IMR-90 (cell line): ENCODE data around the gene TTC23. TPM values are rescaled to one million over a fixed set of nuclear protein-coding genes. Genes with fewer than 3 reads are reported as not detected.

Source experiments
- ATAC-seq: fragments of 200-7000 bp; cut with Tn5 transposase; 2 replicates; pipeline ENCODE4 v1.9.1; 2020; ENCODE audit warnings: low read depth, mild to moderate bottlenecking, moderate library complexity
- BruUV-seq: library from RNA; stranded (reverse); fragments of 400-500 nt; replicated peaks from 2 replicates; lab custom pipeline; 2021; lab: Mats Ljungman, UMichigan
- CTCF ChIA-PET: fragments of 300-600 bp; formaldehyde crosslinking; extraction: SDS; loops from one replicate; lab custom pipeline; 2021; ENCODE audit warnings: antibody characterized with exemption; lab: Yijun Ruan, JAX
- POLR2A ChIA-PET: fragments of 300-600 bp; sonication (Branson Sonifier 250); formaldehyde crosslinking; loops from one replicate; lab custom pipeline; 2022; ENCODE audit warnings: antibody characterized with exemption; ENCODE audit not compliant: unreplicated experiment; lab: Charles Lee
- DNase-seq: peaks from one replicate; pipeline ENCODE4 v3.0.0; 2013
- H2AFZ ChIP-seq: replicated peaks from 2 replicates; pipeline ENCODE3; 2013; ENCODE audit warnings: low read length, mild to moderate bottlenecking; ENCODE audit not compliant: poor library complexity
- H2AK5ac ChIP-seq: 2 replicates; pipeline ENCODE4 v1.6.1; 2013; ENCODE audit warnings: low read depth, low read length, inconsistent platforms
- H2AK9ac ChIP-seq: replicated peaks from 2 replicates; pipeline ENCODE3; 2013; ENCODE audit warnings: mild to moderate bottlenecking, low read depth, low read length, moderate library complexity; ENCODE audit not compliant: poor library complexity
- H2BK120ac ChIP-seq: 2 replicates; pipeline ENCODE4 v1.6.1; 2013; ENCODE audit warnings: low read depth, low read length, inconsistent platforms
- H2BK15ac ChIP-seq: 3 replicates; pipeline ENCODE4 v1.6.1; 2013; ENCODE audit warnings: low read depth, low read length, inconsistent platforms
- H2BK20ac ChIP-seq: 2 replicates; pipeline ENCODE4 v1.6.1; 2013; ENCODE audit warnings: low read depth, mild to moderate bottlenecking, inconsistent platforms, low read length, moderate library complexity
- H2BK5ac ChIP-seq: 2 replicates; pipeline ENCODE4 v1.6.1; 2013; ENCODE audit warnings: mild to moderate bottlenecking, low read depth, low read length, inconsistent platforms; ENCODE audit not compliant: poor library complexity, severe bottlenecking
- H3K14ac ChIP-seq: replicated peaks from 2 replicates; pipeline ENCODE4 v1.6.1; 2013; ENCODE audit warnings: low read depth, low read length, inconsistent platforms
- H3K18ac ChIP-seq: 2 replicates; pipeline ENCODE4 v1.6.1; 2013; ENCODE audit warnings: low read depth, low read length, control low read depth
- H3K23ac ChIP-seq: 2 replicates; pipeline ENCODE4 v1.6.1; 2013; ENCODE audit warnings: low read depth, low read length, inconsistent platforms
- H3K27ac ChIP-seq: 2 replicates; pipeline ENCODE4 v1.5.1; 2013; ENCODE audit warnings: mild to moderate bottlenecking, control low read depth, low read length; ENCODE audit not compliant: insufficient read depth
- H3K27me3 ChIP-seq: 2 replicates; pipeline ENCODE4 v1.6.1; 2013; ENCODE audit warnings: low read length; ENCODE audit not compliant: control insufficient read depth, insufficient read depth
- H3K36me3 ChIP-seq: 2 replicates; pipeline ENCODE4 v1.6.1; 2013; ENCODE audit warnings: low read length, mixed read lengths; ENCODE audit not compliant: control insufficient read depth, insufficient read depth
- H3K4ac ChIP-seq: 2 replicates; pipeline ENCODE4 v1.6.1; 2013; ENCODE audit warnings: low read depth, low read length, inconsistent platforms
- H3K4me1 ChIP-seq: 2 replicates; pipeline ENCODE4 v1.6.1; 2013; ENCODE audit warnings: low read length, mixed read lengths; ENCODE audit not compliant: control insufficient read depth, insufficient read depth
- H3K4me2 ChIP-seq: 2 replicates; pipeline ENCODE4 v1.6.1; 2013; ENCODE audit warnings: low read depth, mild to moderate bottlenecking, control low read depth, low read length, moderate library complexity
- H3K4me3 ChIP-seq: 2 replicates; pipeline ENCODE4 v1.5.1; 2013; ENCODE audit warnings: low read depth, mild to moderate bottlenecking, control low read depth, low read length, moderate library complexity; ENCODE audit not compliant: insufficient read depth
- H3K56ac ChIP-seq: 2 replicates; pipeline ENCODE4 v1.6.1; 2013; ENCODE audit warnings: low read length, inconsistent platforms; ENCODE audit not compliant: insufficient read depth; ENCODE audit errors: extremely low read depth
- H3K79me1 ChIP-seq, 2 experiments: 2 replicates each; pipeline ENCODE4 v1.6.1; 2013; ENCODE audit warnings: low read length in 2 of 2, inconsistent platforms in 1 of 2, low read depth in 1 of 2
- H3K9ac ChIP-seq: 2 replicates; pipeline ENCODE4 v1.6.1; 2013; ENCODE audit warnings: low read depth, low read length, control low read depth
- H3K9me1 ChIP-seq: 2 replicates; pipeline ENCODE4 v1.6.1; 2013; ENCODE audit warnings: low read length, inconsistent platforms; ENCODE audit not compliant: insufficient read depth
- H3K9me3 ChIP-seq: 2 replicates; pipeline ENCODE4 v1.6.1; 2013; ENCODE audit warnings: low read length; ENCODE audit not compliant: control insufficient read depth, insufficient read depth
- H4K20me1 ChIP-seq: 2 replicates; pipeline ENCODE4 v1.6.1; 2013; ENCODE audit warnings: low read length, inconsistent platforms; ENCODE audit not compliant: insufficient read depth
- H4K5ac ChIP-seq: 2 replicates; pipeline ENCODE4 v1.6.1; 2013; ENCODE audit warnings: mild to moderate bottlenecking, low read depth, low read length, control low read depth
- H4K8ac ChIP-seq, 2 experiments: 2 replicates each; pipeline ENCODE4 v1.6.1; 2013; ENCODE audit warnings: low read depth in 2 of 2, low read length in 2 of 2, control low read depth in 1 of 2, inconsistent platforms in 1 of 2
- H4K91ac ChIP-seq: 2 replicates; pipeline ENCODE4 v1.6.1; 2013; ENCODE audit warnings: low read depth, low read length, inconsistent platforms; ENCODE audit not compliant: insufficient read depth
- BHLHE40 ChIP-seq: fragments of 150-350 bp; IDR thresholded peaks from 2 replicates; pipeline ENCODE4 v1.6.1; 2016; ENCODE audit warnings: mild to moderate bottlenecking, low read depth, low read length
- CEBPB ChIP-seq: IDR thresholded peaks from 2 replicates; pipeline ENCODE4 v1.6.1; 2012; ENCODE audit warnings: low read depth, low read length, improper control_type of control experiment
- CHD1 ChIP-seq: IDR thresholded peaks from 2 replicates; pipeline ENCODE4 v1.6.1; 2012; ENCODE audit warnings: low read depth, low read length, improper control_type of control experiment
- ELK1 ChIP-seq: fragments of 150-350 bp; IDR thresholded peaks from 2 replicates; pipeline ENCODE4 v1.6.1; 2016; ENCODE audit warnings: low read depth, mild to moderate bottlenecking, low read length, moderate library complexity, borderline replicate concordance
- FOS ChIP-seq: fragments of 150-350 bp; IDR thresholded peaks from 2 replicates; pipeline ENCODE4 v1.6.1; 2016; ENCODE audit warnings: low read depth, low read length
- MAFK ChIP-seq: IDR thresholded peaks from 2 replicates; pipeline ENCODE4 v1.6.1; 2012; ENCODE audit warnings: low read depth, low read length, improper control_type of control experiment
- MAZ ChIP-seq: IDR thresholded peaks from 2 replicates; pipeline ENCODE4 v1.6.1; 2012; ENCODE audit warnings: low read depth, mild to moderate bottlenecking, low read length, improper control_type of control experiment, moderate library complexity, borderline replicate concordance
- MXI1 ChIP-seq: IDR thresholded peaks from 2 replicates; pipeline ENCODE4 v1.6.1; 2012; ENCODE audit warnings: low read depth, mild to moderate bottlenecking, low read length, moderate library complexity, borderline replicate concordance
- NFE2L2 ChIP-seq: fragments of 150-350 bp; IDR thresholded peaks from 2 replicates; pipeline ENCODE4 v1.6.1; 2016; ENCODE audit warnings: low read depth, mild to moderate bottlenecking, low read length
- POLR2A ChIP-seq: IDR thresholded peaks from 2 replicates; pipeline ENCODE4 v1.6.1; 2012; ENCODE audit warnings: mild to moderate bottlenecking, low read depth, low read length
- RAD21 ChIP-seq: IDR thresholded peaks from 2 replicates; pipeline ENCODE4 v1.6.1; 2012; ENCODE audit warnings: low read length, improper control_type of control experiment
- RCOR1 ChIP-seq: IDR thresholded peaks from 2 replicates; pipeline ENCODE4 v1.6.1; 2012; ENCODE audit warnings: mild to moderate bottlenecking, low read length, improper control_type of control experiment; ENCODE audit not compliant: insufficient replicate concordance
- RFX5 ChIP-seq: IDR thresholded peaks from 2 replicates; pipeline ENCODE4 v1.8.0; 2012; ENCODE audit warnings: low read depth, mild to moderate bottlenecking, low read length, moderate library complexity
- WGBS, 2 experiments: methylation state at CpG; one replicate each; pipeline versions ENCODE4 v1.1.5 to v1.1.7; 2013; ENCODE audit warnings: missing lambda C conversion rate in 2 of 2; ENCODE audit not compliant: insufficient read length in 1 of 2; ENCODE audit errors: extremely low coverage in 2 of 2; 5-methylcytosine and 5-hydroxymethylcytosine counted together
- dilution Hi-C: fragments of 300-500 bp; cut with HindIII; formaldehyde crosslinking; loops from one replicate; pipeline ENCODE4 v1.14.3; 2018; ENCODE audit warnings: low sequenced_read_pairs; ENCODE audit not compliant: unreplicated experiment
- in situ Hi-C: fragments of 300-500 bp; cut with MboI; formaldehyde crosslinking; loops from 3 replicates; pipeline ENCODE4 v1.14.3; 2019; ENCODE audit warnings: low sequenced_read_pairs, inconsistent platforms, mixed read lengths
- intact Hi-C: fragments of 100-400 bp; cut with micrococcal nuclease; formaldehyde crosslinking; loops from 2 replicates; pipeline ENCODE4 v1.10.0; 2022
- polyA plus RNA-seq, 3 experiments: library from polyadenylated mRNA; depleted of rRNA; stranded (reverse); fragments of >200 nt; gene quantifications; 2 replicates each; pipeline ENCODE4 v1.2.3, GENCODE V29; 2012; ENCODE audit warnings: low replicate concordance in 1 of 3
- total RNA-seq: library from RNA; depleted of rRNA; stranded (reverse); fragments of >200 nt; gene quantifications from 2 replicates; pipeline ENCODE4 v1.2.3, GENCODE V29; 2012
- TF ChIP-seq, protein P1 (sequence below): fragments of 150-350 bp; IDR thresholded peaks from 2 replicates; pipeline ENCODE4 v1.6.1; 2017; ENCODE audit warnings: mild to moderate bottlenecking, antibody characterized with exemption, low read length, low read depth
- TF ChIP-seq, protein P2 (sequence below): conservative IDR thresholded peaks from 2 replicates; pipeline ENCODE4 v1.5.1; 2012; ENCODE audit warnings: mild to moderate bottlenecking, low read depth, low read length, improper control_type of control experiment

The TTC23 gene
- total and polyA plus RNA-seq, 2 of the 4 experiments (the other 2 are of a cell fraction) = 7.8 to 29.8 TPM

- no peak for TF ChIP-seq MXI1
- no peak for TF ChIP-seq POLR2A
- TF ChIP-seq MAFK = no peak
- TF ChIP-seq, protein P1, sequence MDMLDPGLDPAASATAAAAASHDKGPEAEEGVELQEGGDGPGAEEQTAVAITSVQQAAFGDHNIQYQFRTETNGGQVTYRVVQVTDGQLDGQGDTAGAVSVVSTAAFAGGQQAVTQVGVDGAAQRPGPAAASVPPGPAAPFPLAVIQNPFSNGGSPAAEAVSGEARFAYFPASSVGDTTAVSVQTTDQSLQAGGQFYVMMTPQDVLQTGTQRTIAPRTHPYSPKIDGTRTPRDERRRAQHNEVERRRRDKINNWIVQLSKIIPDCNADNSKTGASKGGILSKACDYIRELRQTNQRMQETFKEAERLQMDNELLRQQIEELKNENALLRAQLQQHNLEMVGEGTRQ = no peak
- no peak for TF ChIP-seq RAD21
- TF ChIP-seq, protein P2, sequence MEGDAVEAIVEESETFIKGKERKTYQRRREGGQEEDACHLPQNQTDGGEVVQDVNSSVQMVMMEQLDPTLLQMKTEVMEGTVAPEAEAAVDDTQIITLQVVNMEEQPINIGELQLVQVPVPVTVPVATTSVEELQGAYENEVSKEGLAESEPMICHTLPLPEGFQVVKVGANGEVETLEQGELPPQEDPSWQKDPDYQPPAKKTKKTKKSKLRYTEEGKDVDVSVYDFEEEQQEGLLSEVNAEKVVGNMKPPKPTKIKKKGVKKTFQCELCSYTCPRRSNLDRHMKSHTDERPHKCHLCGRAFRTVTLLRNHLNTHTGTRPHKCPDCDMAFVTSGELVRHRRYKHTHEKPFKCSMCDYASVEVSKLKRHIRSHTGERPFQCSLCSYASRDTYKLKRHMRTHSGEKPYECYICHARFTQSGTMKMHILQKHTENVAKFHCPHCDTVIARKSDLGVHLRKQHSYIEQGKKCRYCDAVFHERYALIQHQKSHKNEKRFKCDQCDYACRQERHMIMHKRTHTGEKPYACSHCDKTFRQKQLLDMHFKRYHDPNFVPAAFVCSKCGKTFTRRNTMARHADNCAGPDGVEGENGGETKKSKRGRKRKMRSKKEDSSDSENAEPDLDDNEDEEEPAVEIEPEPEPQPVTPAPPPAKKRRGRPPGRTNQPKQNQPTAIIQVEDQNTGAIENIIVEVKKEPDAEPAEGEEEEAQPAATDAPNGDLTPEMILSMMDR = no peak
- TF ChIP-seq RFX5 = no peak
- no peak for TF ChIP-seq BHLHE40
- no peak for TF ChIP-seq NFE2L2
- no peak for TF ChIP-seq FOS
- no peak for TF ChIP-seq ELK1
- no peak for TF ChIP-seq CEBPB
- no peak for TF ChIP-seq RCOR1
- no peak for TF ChIP-seq CHD1
- TF ChIP-seq MAZ = no peak
- ChIA-PET CTCF (no interaction called here), POLR2A (no interaction called here)
- DNase-seq (no peak), ATAC-seq (no peak)
- Histone ChIP-seq H3K4me3 (no peak overlapping the region), H3K4ac (no peak overlapping the region), H4K5ac (no peak overlapping the region), H3K9ac (no peak overlapping the region), H3K4me1 (peaks cover 9% of the 10 kb centered on the region), H3K79me1 (no peaks in the 10 kb centered on the region; a peak in 1 of 4 replicates), H3K23ac (no peak overlapping the region), H2BK20ac (no peak overlapping the region), H2BK15ac (no peak overlapping the region), H4K91ac (no peak overlapping the region), H3K4me2 (no peak overlapping the region), H3K14ac (no peak overlapping the region), H2BK5ac (no peak overlapping the region), H3K9me1 (0 out of 2 replicates have a peak, but pooled peaks cover 12% of the 10 kb centered on the region), H2AK5ac (no peak overlapping the region), H3K9me3 (no peaks in the 10 kb centered on the region), H4K8ac (no peak overlapping the region), H3K36me3 (peaks cover 5% of the 10 kb centered on the region; the same call in 1 of the 2 replicates), H3K27ac (no peak overlapping the region), H3K56ac (no peak overlapping the region), H2AFZ (no peak overlapping the region), H3K27me3 (no peaks in the 10 kb centered on the region), H4K20me1 (no peaks in the 10 kb centered on the region), H2BK120ac (no peak overlapping the region), H2AK9ac (no peak overlapping the region), H3K18ac (no peak overlapping the region)
- intact Hi-C loops (no loop called here), in situ Hi-C loops (no loop called here), dilution Hi-C loops (no loop called here)
- no TSS peak for BruUV-seq
- WGBS, 2 experiments = no CpG with 5 or more reads among the region's 6 CpGs
Measured at GRCh38 chr15:99145778-99146177, 103.6 kb downstream of the TTC23 start.
